ENCODE measurements around the gene RBM20.

RBM20 gene

GRCh38 chr10:110790913-110791506 is 146.9 kb downstream of the RBM20 start:
- no peak overlapping the region for H3K4me3 ChIP-seq (replicated peaks; ENCODE audit: insufficient read depth, low read length)
- no peak for DNase-seq (ENCODE audit: low read depth in 1 of 2, low spot score in 1 of 2)
- no peaks in the 10 kb centered on the region for H3K27me3 ChIP-seq (ENCODE audit: insufficient read depth, poor library complexity, severe bottlenecking)
- H3K27ac ChIP-seq (replicated peaks) = no peak overlapping the region
- TF ChIP-seq CTCF (IDR thresholded peaks at IDR 0.05; ENCODE audit: insufficient read depth, low read length) (no peak), SPI1 (IDR thresholded peaks at IDR 0.05; ENCODE audit: borderline replicate concordance, low read depth) (no peak), GABPA (IDR thresholded peaks at IDR 0.05; ENCODE audit: low read depth) (no peak), POLR2AphosphoS5 (IDR thresholded peaks at IDR 0.05; ENCODE audit: low read depth) (no peak)
- TF ChIP-seq, protein P1, sequence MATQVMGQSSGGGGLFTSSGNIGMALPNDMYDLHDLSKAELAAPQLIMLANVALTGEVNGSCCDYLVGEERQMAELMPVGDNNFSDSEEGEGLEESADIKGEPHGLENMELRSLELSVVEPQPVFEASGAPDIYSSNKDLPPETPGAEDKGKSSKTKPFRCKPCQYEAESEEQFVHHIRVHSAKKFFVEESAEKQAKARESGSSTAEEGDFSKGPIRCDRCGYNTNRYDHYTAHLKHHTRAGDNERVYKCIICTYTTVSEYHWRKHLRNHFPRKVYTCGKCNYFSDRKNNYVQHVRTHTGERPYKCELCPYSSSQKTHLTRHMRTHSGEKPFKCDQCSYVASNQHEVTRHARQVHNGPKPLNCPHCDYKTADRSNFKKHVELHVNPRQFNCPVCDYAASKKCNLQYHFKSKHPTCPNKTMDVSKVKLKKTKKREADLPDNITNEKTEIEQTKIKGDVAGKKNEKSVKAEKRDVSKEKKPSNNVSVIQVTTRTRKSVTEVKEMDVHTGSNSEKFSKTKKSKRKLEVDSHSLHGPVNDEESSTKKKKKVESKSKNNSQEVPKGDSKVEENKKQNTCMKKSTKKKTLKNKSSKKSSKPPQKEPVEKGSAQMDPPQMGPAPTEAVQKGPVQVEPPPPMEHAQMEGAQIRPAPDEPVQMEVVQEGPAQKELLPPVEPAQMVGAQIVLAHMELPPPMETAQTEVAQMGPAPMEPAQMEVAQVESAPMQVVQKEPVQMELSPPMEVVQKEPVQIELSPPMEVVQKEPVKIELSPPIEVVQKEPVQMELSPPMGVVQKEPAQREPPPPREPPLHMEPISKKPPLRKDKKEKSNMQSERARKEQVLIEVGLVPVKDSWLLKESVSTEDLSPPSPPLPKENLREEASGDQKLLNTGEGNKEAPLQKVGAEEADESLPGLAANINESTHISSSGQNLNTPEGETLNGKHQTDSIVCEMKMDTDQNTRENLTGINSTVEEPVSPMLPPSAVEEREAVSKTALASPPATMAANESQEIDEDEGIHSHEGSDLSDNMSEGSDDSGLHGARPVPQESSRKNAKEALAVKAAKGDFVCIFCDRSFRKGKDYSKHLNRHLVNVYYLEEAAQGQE (IDR thresholded peaks at IDR 0.05; ENCODE audit: insufficient replicate concordance, low read depth) = no peak

GRCh38 chr10:110791541-110792073 is 147.5 kb downstream of the RBM20 start:
- TF ChIP-seq, protein P1 (IDR thresholded peaks at IDR 0.05; ENCODE audit: insufficient replicate concordance, low read depth) = no peak
- no peak for TF ChIP-seq POLR2AphosphoS5 (IDR thresholded peaks at IDR 0.05; ENCODE audit: low read depth)
- TF ChIP-seq GABPA (IDR thresholded peaks at IDR 0.05; ENCODE audit: low read depth) = no peak
- no peak for TF ChIP-seq SPI1 (IDR thresholded peaks at IDR 0.05; ENCODE audit: borderline replicate concordance, low read depth)
- TF ChIP-seq CTCF (IDR thresholded peaks at IDR 0.05; ENCODE audit: insufficient read depth, low read length) = no peak
- no peaks in the 10 kb centered on the region for H3K27me3 ChIP-seq (ENCODE audit: insufficient read depth, poor library complexity, severe bottlenecking)
- H3K4me3 ChIP-seq (replicated peaks; ENCODE audit: insufficient read depth, low read length) = no peak overlapping the region
- no peak for DNase-seq (ENCODE audit: low read depth in 1 of 2, low spot score in 1 of 2)
- no peak overlapping the region for H3K27ac ChIP-seq (replicated peaks)

DNA sequence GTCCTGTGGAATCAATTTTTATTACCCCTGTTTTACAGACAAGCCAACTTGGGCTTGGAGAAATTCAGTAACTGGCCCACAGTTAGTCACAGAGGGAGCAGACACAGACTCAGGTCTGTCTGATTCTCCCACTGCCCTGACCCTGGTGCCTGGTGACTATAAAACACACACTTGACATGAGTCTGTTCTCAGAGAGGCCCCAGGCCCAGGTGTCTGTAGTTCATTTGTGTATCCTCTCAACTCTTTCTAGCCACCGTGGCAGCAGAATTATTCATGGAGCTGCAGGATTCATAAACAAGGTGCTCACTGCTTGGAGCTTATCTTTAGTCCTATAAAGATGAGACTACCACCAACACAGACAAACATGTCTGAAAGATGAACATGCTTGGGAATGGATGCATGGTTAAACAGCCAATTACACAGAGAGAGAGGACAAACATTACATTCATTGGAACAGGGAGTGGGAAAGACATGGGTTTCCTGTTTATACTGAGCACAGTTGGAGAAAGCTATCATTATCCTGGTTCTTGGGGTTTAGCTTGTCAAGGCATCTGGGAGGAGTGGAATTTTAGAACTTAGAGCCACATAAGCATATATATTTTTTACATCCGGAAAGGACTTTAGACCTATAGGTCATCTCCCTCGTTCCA is 148.5 kb downstream of the RBM20 start:
- Histone ChIP-seq H3K27ac (replicated peaks) (no peak overlapping the region), H3K4me3 (replicated peaks; ENCODE audit: insufficient read depth, low read length) (no peak overlapping the region), H3K27me3 (ENCODE audit: insufficient read depth, poor library complexity, severe bottlenecking) (no peaks in the 10 kb centered on the region)
- TF ChIP-seq, protein P1 (IDR thresholded peaks at IDR 0.05; ENCODE audit: insufficient replicate concordance, low read depth) = no peak
- TF ChIP-seq GABPA (IDR thresholded peaks at IDR 0.05; ENCODE audit: low read depth) = no peak
- TF ChIP-seq SPI1 (IDR thresholded peaks at IDR 0.05; ENCODE audit: borderline replicate concordance, low read depth) = no peak
- TF ChIP-seq POLR2AphosphoS5 (IDR thresholded peaks at IDR 0.05; ENCODE audit: low read depth) = no peak
- TF ChIP-seq CTCF (IDR thresholded peaks at IDR 0.05; ENCODE audit: insufficient read depth, low read length) = no peak
- DNase-seq (ENCODE audit: low read depth in 1 of 2, low spot score in 1 of 2) = no peak
